Hair follicular keratinocyte (primary cell): ENCODE data around the gene SSX3. TPM values are rescaled to one million over a fixed set of nuclear protein-coding genes. Genes with fewer than 3 reads are reported as not detected.

Experiments
- total RNA-seq: library from RNA; depleted of rRNA; stranded (reverse); fragments of >200 nt; gene quantifications from 2 replicates; pipeline ENCODE4 v1.2.3, GENCODE V29; 2015

SSX3 gene
- total RNA-seq: not detected in 2 replicates

DNA sequence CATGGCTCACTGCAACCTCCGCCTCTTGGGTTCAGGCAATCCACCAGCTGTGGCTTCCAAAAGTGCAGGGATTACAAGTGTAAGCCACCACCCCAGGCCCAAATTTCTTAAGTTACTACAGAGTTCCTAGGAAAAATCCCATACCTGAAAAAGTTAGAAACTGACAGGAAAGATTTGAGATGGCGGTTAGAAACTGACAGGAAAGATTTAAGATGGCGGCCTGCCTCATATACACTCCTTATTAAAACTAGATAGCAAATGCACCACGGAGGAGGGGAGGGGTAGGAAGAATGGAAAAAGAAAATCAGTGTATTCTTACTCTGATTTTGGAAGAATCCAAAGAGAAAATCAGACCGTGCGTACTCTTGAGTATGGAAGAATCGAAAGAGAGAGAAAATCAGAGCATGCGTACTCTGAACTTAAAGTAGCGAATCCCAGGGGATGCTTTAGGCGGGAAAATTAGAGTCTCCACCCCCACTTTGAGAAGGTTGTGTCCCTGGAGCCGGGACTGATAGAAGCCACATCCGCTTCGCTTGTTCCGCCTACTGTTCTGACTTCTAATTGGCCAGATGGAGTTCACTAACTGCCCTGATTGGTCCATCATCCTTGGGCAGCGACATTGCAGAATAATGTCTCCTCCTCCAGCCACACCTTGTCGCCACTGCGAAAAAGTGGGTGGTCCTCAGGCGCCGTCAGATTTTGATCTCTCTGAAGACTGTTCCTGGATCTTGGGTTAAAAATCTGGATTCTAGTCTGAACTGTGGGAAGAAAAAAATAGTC lies at the start of gene SSX3:
SSX3 (minus strand) TSS at position 389 of the 780 bp plus-strand sequence. CDS start 1,454 bp downstream, outside the sequence.

DNA sequence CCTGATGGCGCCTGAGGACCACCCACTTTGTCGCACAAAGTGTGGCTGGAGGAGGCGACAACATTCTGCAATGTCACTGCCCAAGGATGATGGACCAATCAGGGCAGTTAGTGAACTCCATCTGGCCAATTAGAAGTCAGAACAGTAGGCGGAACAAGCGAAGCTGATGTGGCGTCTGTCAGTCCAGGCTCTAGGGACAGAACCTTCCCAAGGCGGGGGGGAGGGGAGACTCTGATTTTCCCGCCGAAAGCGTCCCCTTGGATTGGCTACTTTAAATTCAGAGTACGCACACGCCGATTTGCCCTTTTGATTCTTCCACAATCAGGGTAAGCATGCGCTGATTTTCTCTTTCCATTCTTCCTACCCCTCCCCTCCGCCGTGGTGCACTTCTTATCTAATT lies 26.7 kb upstream of the SSX3 start, which contains the start of gene SSX4:
SSX4 (plus strand) TSS at position 301 of the 400 bp plus-strand sequence. CDS start 515 bp downstream, outside the sequence.

Other genes with a start within 250 kb of the SSX3 start
- gene SPACA5B, start 226.1 kb downstream of the SSX3 start, total RNA-seq: not detected in 2 replicates
- not detected in 2 replicates for gene SSX5, start 159.9 kb downstream of the SSX3 start, total RNA-seq
- gene SSX1, start 101.3 kb downstream of the SSX3 start, total RNA-seq: not detected in 2 replicates
- gene SSX4, start 26.8 kb upstream of the SSX3 start, total RNA-seq: not detected in 2 replicates
- gene SSX4B, start 55.3 kb upstream of the SSX3 start, total RNA-seq: not detected in 2 replicates
- gene SLC38A5, start 113.6 kb upstream of the SSX3 start, total RNA-seq: 146 and 167 TPM in 2 replicates
- 109 and 125 TPM in 2 replicates for gene FTSJ1, start 119.5 kb upstream of the SSX3 start, total RNA-seq
- gene PORCN, start 152.3 kb upstream of the SSX3 start, total RNA-seq: 38.1 and 63.6 TPM in 2 replicates
- gene EBP, start 165.1 kb upstream of the SSX3 start, total RNA-seq: 198 and 217 TPM in 2 replicates
- gene TBC1D25, start 183.0 kb upstream of the SSX3 start, total RNA-seq: 8.7 and 11.5 TPM in 2 replicates
- gene RBM3, start 217.8 kb upstream of the SSX3 start, total RNA-seq: 161 and 180 TPM in 2 replicates
- gene WDR13, start 240.8 kb upstream of the SSX3 start, total RNA-seq: 93.5 and 146 TPM in 2 replicates